ENCODE results near the gene PIM1. TPM values are rescaled to one million over a fixed set of nuclear protein-coding genes. Genes with fewer than 3 reads are reported as not detected.

Gene PIM1
- total and polyA plus RNA-seq, 9 of the 15 experiments (the other 6 are each of a cell fraction or from before 2014, with no cell fraction given) = 19.0 to 789 (median 212) TPM

- peak; percentile 30; the same call in 1 of the 2 replicates for TF ChIP-seq REST (IDR thresholded peaks at IDR 0.05; ENCODE audit: borderline replicate concordance)
- TF ChIP-seq REST (CRISPR knock-in tag; IDR thresholded peaks at IDR 0.05; ENCODE audit: low read depth) = 0 out of 2 replicates have a peak, but pooled peaks have one; percentile 55
- peak; percentile 80 for TF ChIP-seq GABPA (tag; conservative IDR thresholded peaks at IDR 0.05; ENCODE audit: low read depth)
- peak; percentile 80 to 98; a peak in 3 of 4 replicates for TF ChIP-seq TBL1XR1 (IDR thresholded peaks at IDR 0.05; ENCODE audit: low read length in 2 of 2)
- 0 out of 2 replicates have a peak, but pooled peaks have one; percentile 3 for TF ChIP-seq PATZ1 (CRISPR knock-in tag; IDR thresholded peaks at IDR 0.05; ENCODE audit: borderline replicate concordance)
- TF ChIP-seq ZNF407 (IDR thresholded peaks at IDR 0.05; ENCODE audit: low read depth) = no peak
- TF ChIP-seq POLR2B (IDR thresholded peaks at IDR 0.05; ENCODE audit: low read depth, partially characterized antibody) = no peak
Measured at GRCh38 chr6:37182736-37183590, 13.0 kb downstream of the PIM1 start (continued).
